GM18508 (cell line): ENCODE measurements around the gene ALPK1.
"Not testable (repeated sequence)": the region's sequence is repeated elsewhere in the genome, so short reads cannot be mapped to it uniquely, and the experiment has no call there.

Source experiments
- ATAC-seq: cut with Tn5 transposase; IDR thresholded peaks from one replicate; pipeline ENCODE4 v1.9.1; 2021; ENCODE audit warnings: moderate number of reproducible peaks; ENCODE audit not compliant: insufficient read depth, unreplicated experiment

The ALPK1 gene

DNA sequence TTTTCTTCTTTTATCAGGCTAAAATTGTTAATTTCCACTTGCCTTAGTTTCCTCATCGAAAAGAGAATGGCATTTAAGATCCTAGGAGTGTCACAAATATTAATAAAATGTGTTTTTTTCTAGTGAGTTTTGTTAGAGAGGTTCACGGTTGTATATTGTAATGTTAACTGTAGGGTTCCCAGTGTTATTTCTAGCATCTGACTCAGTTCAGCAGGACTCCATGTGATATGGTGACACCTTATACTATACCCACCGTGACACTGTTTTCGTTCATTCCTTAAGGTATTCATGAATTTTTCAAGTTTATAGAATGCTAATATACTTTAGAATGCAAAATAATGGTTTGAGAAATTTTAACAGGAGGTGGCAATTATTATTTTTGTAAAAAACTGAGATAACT lies 128.7 kb downstream of the ALPK1 start:
- no peak for ATAC-seq

DNA sequence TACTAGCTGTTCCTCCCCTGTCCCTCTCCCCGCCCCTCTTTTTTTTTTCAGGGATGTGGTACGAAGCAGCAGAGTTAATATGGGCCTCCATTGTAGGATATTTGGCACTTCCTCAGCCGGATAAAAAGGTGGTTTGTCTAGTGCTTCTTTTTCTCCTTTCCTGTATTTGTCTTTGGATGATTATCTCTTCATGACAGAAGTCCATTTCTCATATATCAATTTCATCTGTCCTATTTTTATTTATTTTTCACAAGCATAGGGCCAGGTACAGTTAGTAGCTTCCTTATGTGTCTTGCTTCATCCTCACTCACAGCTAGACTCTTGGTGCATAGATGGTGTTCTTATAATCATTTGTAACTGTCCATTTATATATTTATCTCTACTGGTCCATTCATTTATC lies 129.2 kb downstream of the ALPK1 start:
- ATAC-seq: no peak

DNA sequence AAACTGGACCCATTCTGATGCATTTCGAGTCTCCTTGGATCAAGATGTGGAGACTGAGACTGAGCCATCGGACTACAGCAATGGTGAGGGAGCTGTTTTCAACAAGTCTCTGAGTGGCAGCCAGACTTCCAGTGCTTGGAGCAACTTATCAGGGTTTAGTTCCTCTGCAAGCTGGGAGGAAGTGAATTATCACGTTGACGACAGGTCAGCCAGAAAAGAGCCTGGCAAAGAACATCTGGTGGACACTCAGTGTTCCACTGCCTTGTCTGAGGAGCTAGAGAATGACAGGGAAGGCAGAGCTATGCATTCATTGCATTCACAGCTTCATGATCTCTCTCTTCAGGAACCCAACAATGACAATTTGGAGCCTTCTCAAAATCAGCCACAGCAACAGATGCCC lies 134.0 kb downstream of the ALPK1 start:
- no peak for ATAC-seq

DNA sequence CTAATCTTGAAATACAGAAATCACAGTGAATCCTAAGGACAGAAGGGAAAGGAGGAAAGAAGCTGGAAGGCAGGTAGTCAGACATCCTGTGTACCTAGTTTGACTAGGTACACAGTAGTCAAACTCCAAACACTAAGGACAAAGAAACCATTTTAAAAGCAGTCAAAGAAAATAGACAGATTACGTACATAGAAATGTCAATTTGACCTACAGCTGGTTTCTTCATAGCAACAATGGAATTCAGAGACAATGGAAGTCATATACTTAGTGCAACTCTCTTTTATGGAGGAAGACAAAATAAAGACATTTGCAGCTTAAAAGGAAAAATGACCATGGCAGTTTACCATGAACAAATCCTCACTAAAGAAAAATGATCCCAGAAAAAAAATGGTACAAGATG lies 139.8 kb downstream of the ALPK1 start:
- no peak for ATAC-seq

DNA sequence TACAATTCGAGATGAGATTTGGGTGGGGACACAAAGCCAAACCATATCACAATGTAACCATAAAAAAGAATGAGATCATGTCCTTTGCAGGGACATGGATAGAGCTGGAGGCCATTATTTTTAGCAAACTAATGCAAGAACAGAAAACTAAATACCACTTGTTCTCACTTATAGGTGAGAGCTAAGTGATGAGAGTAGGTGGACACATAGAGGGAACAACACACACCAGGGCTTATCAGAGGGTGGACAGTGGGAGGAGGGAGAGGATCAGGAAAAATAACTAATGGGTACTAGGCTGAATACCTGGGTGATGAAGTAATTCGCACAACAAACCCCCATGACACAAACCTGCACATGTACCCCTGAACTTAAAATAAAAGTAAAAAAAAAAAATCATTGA lies 145.1 kb downstream of the ALPK1 start:
- ATAC-seq: not testable (repeated sequence)

DNA sequence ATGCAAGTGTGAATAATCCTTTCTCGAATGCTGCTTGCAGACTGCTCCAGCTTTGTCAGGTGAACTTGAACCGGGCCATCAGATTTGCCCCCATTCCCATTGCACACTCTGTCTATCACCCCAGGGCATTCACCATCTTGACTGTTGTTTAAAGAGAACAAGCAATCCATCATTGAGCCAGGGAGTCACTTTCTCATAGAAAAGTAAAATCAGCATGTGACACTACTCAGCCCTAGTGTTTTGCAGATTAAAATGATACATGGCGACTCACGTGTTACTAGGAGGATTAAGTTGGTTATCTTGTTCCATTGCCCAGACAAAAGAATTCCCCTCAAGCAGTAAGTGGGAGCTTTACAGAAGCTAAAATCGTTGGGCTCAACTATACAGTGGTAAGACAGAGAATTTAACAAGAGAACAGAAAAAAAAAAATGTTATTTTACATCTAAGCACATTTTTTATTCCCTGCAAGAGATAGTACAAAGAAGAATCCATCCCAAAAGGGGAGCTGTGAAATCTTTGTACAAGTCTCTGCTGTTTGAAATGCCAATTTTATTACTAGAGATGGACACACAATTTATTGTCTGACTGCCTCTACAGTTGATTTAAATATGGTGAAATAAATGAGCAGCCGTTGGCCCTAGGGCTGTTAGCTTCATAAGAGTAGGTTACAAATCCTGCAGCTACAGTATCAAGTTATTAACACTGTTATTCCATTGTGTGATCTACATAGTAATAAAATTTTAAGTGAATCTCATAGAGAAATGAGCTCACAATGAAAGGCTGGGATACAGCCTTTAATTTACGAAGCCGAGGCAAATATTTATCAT lies 151.3 kb downstream of the ALPK1 start:
- no peak for ATAC-seq

DNA sequence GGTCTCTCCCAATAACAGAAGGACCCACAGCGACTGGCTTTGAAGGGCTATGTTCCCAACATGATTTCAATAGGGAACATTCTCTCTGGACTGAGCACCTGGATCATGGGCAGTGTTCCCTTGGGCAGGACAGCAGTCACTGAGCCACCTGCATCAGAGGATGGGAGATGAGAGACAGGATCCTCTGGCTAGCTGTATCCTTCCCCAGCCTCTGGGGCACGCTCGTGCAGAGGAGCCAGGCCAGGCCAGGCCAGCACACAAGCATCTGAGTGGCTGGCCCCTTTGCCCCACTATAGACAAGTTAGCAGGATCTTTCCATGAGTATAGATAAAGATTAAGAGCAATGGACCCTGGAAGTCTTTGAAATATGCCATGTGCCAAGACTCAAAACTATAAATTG lies 152.5 kb downstream of the ALPK1 start:
- no peak for ATAC-seq

DNA sequence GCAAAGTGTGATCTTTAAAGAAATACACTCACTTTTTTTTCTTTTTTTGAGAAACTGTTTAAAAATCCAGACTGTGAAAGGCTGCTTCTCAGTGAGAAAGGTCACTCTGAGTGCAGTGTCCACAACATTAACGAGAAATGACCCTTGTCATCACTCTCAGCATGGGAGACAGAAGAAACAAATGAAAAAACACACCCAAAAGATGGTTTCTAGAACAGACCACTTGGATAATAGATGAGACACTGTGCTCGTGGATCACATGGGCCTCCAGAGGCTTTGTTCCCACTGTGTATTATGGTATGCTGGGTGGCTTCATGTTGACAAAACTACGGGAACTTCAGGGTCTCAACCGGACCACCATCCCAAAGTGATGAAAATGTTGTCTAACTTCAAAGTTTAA lies 153.9 kb downstream of the ALPK1 start:
- ATAC-seq: no peak

DNA sequence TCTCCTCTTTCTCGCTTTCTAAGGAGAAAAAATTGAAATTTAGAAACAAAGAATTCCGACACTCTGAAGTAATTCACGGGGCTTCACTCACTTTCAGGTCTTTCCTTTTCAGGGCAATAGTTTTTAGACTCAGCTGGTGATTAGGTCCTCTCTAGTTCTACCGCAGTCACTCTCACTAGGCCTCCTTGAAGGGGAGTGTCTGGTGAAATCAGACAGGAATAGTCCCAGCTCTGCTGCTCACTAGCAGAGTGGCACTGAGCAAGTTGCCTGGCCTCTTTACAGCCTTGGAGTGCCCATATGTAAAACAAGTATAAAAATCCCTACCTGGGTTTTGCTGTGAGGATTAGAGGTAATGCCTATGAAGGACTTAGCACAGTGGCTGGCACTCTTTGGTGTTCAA lies 154.7 kb downstream of the ALPK1 start:
- ATAC-seq: no peak

DNA sequence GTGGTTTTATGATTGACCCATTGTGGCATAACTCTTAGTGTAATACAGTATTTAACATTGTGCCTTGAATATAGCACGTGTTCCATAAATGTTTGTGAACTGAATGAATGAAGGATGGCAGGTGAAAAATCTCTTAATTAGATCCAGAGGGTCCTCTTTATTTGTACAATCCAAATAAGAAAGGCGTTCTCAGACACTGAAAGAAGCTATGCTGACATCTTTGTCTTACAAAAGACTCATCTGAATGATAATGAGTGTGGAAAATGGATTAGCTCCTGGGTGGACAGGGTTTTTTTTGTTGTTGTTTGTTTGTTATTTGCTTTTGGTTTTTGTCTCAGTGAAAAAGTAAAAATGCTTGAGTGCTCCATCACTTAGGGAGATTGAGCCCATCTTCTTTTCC lies 156.2 kb downstream of the ALPK1 start:
- no peak for ATAC-seq

DNA sequence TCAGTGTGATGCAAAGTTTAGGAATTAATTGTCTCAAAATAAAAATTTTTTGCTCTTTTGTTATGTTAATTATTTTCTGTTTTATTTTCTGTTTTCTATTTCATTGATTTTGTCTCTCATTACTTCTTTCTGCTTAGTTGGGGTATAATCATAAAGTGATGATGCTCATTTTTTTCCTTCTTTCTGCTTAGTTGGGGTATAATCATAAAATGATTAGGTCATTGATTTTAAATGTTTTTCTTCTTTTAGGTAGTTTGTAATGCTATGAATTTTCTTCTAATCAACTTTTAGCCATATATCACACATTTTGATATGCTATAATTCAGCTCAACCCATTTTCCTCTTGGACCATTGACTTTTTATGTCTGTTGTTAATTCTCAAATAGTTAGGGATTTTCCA lies 175.1 kb downstream of the ALPK1 start:
- no peak for ATAC-seq

DNA sequence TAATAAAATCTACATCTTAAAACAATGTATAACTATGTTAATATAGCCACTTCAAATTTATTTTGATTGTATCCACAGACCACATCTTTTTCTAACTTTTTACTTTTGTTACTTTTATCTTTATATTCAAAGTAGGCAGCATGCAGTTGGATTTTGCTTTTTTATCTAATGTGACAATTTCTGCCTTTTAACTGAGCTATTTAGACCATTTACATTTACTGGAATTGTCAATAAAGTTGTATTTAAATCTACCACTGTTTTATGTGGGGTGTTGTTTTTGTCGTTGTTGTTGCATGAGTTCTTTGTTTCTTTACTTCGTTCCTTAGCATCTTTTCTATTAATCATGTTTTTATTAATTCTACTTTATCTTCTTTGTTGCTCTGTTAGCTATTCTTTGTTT lies 176.8 kb downstream of the ALPK1 start:
- ATAC-seq: no peak

DNA sequence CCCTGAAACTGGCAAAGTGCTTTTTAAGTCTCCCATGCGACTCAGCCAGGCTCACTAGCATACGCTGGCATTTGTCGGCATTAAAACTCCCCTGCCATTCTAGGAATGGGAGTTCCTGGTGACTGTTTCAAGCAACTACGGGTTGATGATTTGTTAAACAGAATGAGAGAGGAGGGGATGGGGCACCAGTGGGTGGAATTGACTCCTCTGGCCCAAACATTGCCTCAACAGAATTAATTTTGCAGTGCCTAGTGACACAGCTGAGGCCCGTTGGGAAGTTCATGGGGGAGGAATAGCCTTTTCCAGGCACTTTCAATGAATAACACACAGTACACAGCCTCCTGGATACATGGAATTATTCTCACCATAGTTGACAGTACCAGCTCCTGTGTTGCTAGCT lies 188.8 kb downstream of the ALPK1 start:
- no peak for ATAC-seq

DNA sequence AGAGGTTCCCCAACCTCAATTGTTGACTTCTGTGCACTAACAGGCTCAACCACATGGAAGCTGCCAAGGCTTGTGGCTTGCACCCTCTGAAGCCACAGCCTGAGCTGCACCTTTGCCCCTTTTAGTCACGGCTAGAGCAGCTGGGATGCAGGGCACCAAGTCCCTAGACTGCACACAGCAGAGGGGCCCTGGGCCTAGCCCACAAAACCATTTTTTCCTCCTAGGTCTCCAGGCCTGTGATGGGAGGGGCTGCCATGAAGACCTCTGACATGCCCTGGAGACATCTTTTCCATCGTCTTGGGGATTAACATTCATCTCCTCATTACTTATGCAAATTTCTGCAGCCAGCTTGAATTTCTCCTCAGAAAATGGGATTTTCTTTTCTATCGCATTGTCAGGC lies 193.6 kb downstream of the ALPK1 start:
- ATAC-seq: not testable (repeated sequence)
